Loucy (cell line): ENCODE data around the gene SLC26A6.

Experiments
- H2AFZ ChIP-seq: fragments of 200-600 bp; sonication (generic); 2 replicates; pipeline ENCODE4 v1.6.0; 2016; ENCODE audit warnings: antibody characterized with exemption, mild to moderate bottlenecking, low read length, moderate library complexity
- H3F3A ChIP-seq: fragments of 200-600 bp; 2 replicates; pipeline ENCODE4 v1.6.0; 2016; ENCODE audit warnings: antibody characterized with exemption, low read depth, mild to moderate bottlenecking
- H3K27me3 ChIP-seq: fragments of 200-600 bp; sonication (generic); 2 replicates; pipeline ENCODE4 v1.6.1; 2014; ENCODE audit warnings: low read length, mild to moderate bottlenecking; ENCODE audit not compliant: insufficient read depth, poor library complexity, severe bottlenecking
- H3K36me3 ChIP-seq: fragments of 200-600 bp; sonication (generic); 2 replicates; pipeline ENCODE4 v1.6.1; 2016; ENCODE audit warnings: low read length; ENCODE audit not compliant: insufficient read depth
- H3K4me1 ChIP-seq: fragments of 200-600 bp; sonication (generic); 2 replicates; pipeline ENCODE4 v1.5.1; 2014; ENCODE audit warnings: low read length, mild to moderate bottlenecking; ENCODE audit not compliant: insufficient read depth, poor library complexity, severe bottlenecking
- H3K4me2 ChIP-seq: fragments of 200-600 bp; sonication (generic); 2 replicates; pipeline ENCODE4 v1.6.0; 2014; ENCODE audit warnings: antibody characterized with exemption, low read length, low read depth, mild to moderate bottlenecking; ENCODE audit not compliant: poor library complexity, severe bottlenecking
- H3K4me3 ChIP-seq: fragments of 200-600 bp; sonication (generic); 2 replicates; pipeline ENCODE4 v1.5.1; 2014; ENCODE audit warnings: low read length, mild to moderate bottlenecking, mixed read lengths; ENCODE audit not compliant: poor library complexity, severe bottlenecking
- H3K79me2 ChIP-seq: fragments of 200-600 bp; sonication (generic); 2 replicates; pipeline ENCODE4 v1.6.1; 2014; ENCODE audit warnings: low read length; ENCODE audit not compliant: insufficient read depth
- H3K9ac ChIP-seq: fragments of 200-600 bp; sonication (generic); 2 replicates; pipeline ENCODE4 v1.6.0; 2014; ENCODE audit warnings: mild to moderate bottlenecking, low read depth, low read length, moderate library complexity; ENCODE audit not compliant: poor library complexity, severe bottlenecking
- H3K9me2 ChIP-seq: fragments of 200-600 bp; sonication (generic); replicated peaks from 2 replicates; pipeline ENCODE4 v1.6.1; 2016; ENCODE audit warnings: low read depth, low read length, mixed read lengths
- H3K9me3 ChIP-seq: fragments of 200-600 bp; sonication (generic); 2 replicates; pipeline ENCODE4 v1.6.1; 2014; ENCODE audit warnings: mild to moderate bottlenecking, antibody characterized with exemption, low read length, low read depth; ENCODE audit not compliant: insufficient read depth
- H4K20me1 ChIP-seq: fragments of 200-600 bp; sonication (generic); 2 replicates; pipeline ENCODE4 v1.6.0; 2014; ENCODE audit warnings: antibody characterized with exemption, low read length, mild to moderate bottlenecking; ENCODE audit not compliant: insufficient read depth, poor library complexity, severe bottlenecking
- EZH2phosphoT487 ChIP-seq: fragments of 200-600 bp; IDR thresholded peaks from 2 replicates; pipeline ENCODE4 v1.6.1; 2018; ENCODE audit warnings: antibody characterized with exemption, mild to moderate bottlenecking, moderate library complexity, borderline replicate concordance
- TF ChIP-seq, protein P1 (sequence below): fragments of 200-600 bp; sonication (generic); conservative IDR thresholded peaks from 2 replicates; pipeline ENCODE4 v1.5.1; 2014; ENCODE audit warnings: mild to moderate bottlenecking, antibody characterized with exemption, low read length

Gene SLC26A6

DNA sequence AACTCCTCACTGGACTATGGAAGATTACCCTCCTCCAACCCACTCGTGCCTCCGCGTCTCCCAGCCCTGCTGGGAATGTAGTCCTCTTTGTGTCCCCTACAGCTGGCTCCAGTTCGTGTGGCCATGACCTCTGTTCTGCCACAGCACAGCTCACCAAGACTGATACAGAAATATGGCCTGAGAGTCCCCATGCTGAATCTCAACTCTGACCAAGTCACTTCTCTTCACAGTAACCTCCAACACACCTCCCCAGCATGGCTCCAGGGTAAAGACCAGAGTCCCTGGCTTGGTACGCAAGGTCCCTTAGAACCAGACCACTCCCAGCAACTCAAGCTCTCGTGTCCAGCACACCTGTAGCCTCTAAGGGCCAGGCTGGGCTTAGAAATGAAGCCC lies 37.9 kb downstream of the SLC26A6 start:
- no peaks in the 10 kb centered on the region for H3F3A ChIP-seq
- no peak overlapping the region for H3K4me3 ChIP-seq
- no peaks in the 10 kb centered on the region for H3K79me2 ChIP-seq
- H3K27me3 ChIP-seq = no peaks in the 10 kb centered on the region
- no peak for TF ChIP-seq EZH2phosphoT487
- TF ChIP-seq, protein P1, sequence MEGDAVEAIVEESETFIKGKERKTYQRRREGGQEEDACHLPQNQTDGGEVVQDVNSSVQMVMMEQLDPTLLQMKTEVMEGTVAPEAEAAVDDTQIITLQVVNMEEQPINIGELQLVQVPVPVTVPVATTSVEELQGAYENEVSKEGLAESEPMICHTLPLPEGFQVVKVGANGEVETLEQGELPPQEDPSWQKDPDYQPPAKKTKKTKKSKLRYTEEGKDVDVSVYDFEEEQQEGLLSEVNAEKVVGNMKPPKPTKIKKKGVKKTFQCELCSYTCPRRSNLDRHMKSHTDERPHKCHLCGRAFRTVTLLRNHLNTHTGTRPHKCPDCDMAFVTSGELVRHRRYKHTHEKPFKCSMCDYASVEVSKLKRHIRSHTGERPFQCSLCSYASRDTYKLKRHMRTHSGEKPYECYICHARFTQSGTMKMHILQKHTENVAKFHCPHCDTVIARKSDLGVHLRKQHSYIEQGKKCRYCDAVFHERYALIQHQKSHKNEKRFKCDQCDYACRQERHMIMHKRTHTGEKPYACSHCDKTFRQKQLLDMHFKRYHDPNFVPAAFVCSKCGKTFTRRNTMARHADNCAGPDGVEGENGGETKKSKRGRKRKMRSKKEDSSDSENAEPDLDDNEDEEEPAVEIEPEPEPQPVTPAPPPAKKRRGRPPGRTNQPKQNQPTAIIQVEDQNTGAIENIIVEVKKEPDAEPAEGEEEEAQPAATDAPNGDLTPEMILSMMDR = no peak
- H2AFZ ChIP-seq = no peak overlapping the region
- H4K20me1 ChIP-seq = no peaks in the 10 kb centered on the region
- H3K9me3 ChIP-seq = no peaks in the 10 kb centered on the region
- no peak overlapping the region for H3K9ac ChIP-seq
- no peaks in the 10 kb centered on the region for H3K9me2 ChIP-seq
- no peaks in the 10 kb centered on the region for H3K4me1 ChIP-seq
- peaks cover 41% of the 10 kb centered on the region; the same call in 1 of the 2 replicates for H3K36me3 ChIP-seq
- H3K4me2 ChIP-seq = no peak overlapping the region

DNA sequence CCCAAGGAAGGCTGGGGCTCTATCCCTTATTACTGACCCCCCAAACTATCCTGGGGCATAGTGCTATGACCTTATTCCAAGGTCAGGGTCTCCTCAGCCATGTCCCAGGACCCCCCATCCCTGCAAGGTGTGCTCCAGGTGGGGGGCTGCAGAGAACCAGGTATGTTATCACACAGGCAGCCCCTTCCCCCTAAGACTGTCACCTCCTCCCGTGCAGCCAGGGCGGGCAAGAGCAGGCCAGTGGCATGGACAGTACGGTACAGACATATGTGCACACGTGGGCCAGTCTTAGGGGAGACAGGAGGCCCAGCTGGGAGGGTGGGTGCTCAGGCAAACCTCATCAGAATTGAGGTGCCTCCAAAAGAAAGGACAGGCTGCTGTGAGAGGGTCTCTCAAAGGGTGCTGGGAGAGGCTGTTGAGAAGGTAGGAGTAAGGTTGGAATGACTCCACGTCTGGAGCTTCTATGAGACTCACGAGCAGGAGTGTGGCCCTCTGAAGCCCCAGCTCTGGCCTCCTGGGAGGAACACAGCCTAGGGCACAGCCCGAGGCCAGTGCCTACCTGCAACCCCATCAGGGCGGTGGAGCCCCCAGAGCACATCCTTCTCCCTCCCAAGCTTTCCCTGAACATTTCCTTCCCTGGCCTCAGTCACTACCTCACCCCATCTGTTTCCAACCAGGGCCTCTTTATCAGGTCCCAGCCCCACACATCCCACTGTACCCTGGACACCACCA lies 38.4 kb downstream of the SLC26A6 start:
- Histone ChIP-seq H3K9ac (no peak overlapping the region), H3K4me2 (no peak overlapping the region), H2AFZ (no peak overlapping the region), H3K9me3 (no peaks in the 10 kb centered on the region), H3K4me3 (no peak overlapping the region), H3K9me2 (no peaks in the 10 kb centered on the region), H4K20me1 (no peaks in the 10 kb centered on the region), H3F3A (no peaks in the 10 kb centered on the region), H3K79me2 (no peaks in the 10 kb centered on the region), H3K27me3 (no peaks in the 10 kb centered on the region), H3K36me3 (peaks cover 38% of the 10 kb centered on the region; the same call in 1 of the 2 replicates), H3K4me1 (no peaks in the 10 kb centered on the region)
- no peak for TF ChIP-seq EZH2phosphoT487
- TF ChIP-seq, protein P1 = no peak

DNA sequence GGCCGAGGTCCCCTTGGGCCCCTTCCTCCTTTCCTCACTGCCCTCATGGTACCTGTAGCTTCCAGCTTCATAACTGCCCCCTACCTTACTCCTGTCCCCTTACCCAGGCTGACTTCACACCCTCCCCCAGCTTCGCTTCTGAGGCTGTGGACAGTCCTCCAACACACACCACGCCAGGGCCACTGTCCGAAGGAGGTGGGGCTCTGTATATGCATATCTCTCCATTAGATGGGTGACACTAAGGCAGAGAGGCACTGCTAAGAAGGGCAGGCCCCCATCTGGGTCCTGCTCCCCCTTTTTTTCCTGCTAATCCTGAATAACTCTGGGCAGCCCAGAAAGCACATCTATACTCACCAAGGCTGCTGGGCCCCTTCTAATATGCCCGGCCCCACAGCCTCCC lies 39.1 kb downstream of the SLC26A6 start:
- no peak overlapping the region for H3K4me3 ChIP-seq
- TF ChIP-seq, protein P1 = no peak
- no peaks in the 10 kb centered on the region for H4K20me1 ChIP-seq
- H3K79me2 ChIP-seq = no peaks in the 10 kb centered on the region
- no peaks in the 10 kb centered on the region for H3F3A ChIP-seq
- H3K9me3 ChIP-seq = no peaks in the 10 kb centered on the region
- no peak overlapping the region for H3K9ac ChIP-seq
- no peaks in the 10 kb centered on the region for H3K27me3 ChIP-seq
- H3K36me3 ChIP-seq = peaks cover 31% of the 10 kb centered on the region; the same call in 1 of the 2 replicates
- H3K9me2 ChIP-seq = no peaks in the 10 kb centered on the region
- H3K4me1 ChIP-seq = no peaks in the 10 kb centered on the region
- no peak overlapping the region for H2AFZ ChIP-seq
- no peak overlapping the region for H3K4me2 ChIP-seq
